ENCODE results near the gene RADIL.

Gene RADIL

DNA sequence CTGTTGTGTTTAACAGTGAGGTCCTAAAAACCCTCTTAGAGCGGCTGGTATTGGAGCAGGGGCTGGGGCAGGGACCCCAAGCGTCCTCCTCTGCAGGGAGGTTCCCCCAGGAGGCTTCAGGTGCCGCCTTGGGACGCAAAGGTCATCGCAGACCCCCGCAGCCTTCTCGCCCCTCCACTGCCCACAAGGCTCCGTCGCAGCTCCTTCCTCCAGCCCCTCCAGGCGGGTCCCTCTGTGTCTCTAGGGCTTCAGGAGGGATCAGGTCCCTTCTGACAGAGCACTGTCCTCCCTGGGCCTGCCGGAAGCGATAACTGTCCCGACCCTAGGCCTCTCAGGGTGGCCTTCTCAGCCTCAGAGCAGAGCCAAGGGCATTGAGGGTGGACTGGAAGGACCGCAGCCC, 134.2 kb downstream of the RADIL start:
- DNase-seq (ENCODE audit: extremely low spot score) = no peak
- TF ChIP-seq NFRKB (IDR thresholded peaks at IDR 0.05) = no peak
- no peak for TF ChIP-seq HDGF (IDR thresholded peaks at IDR 0.05; ENCODE audit: borderline replicate concordance)
- TF ChIP-seq TARDBP (IDR thresholded peaks at IDR 0.05) = no peak
- no peak for TF ChIP-seq BHLHE40 (IDR thresholded peaks at IDR 0.05; ENCODE audit: borderline replicate concordance)
- TF ChIP-seq ARNT (IDR thresholded peaks at IDR 0.05) = no peak
- TF ChIP-seq FOXA1 (IDR thresholded peaks at IDR 0.05) = no peak
- no peak for TF ChIP-seq ELF4 (IDR thresholded peaks at IDR 0.05)
- TF ChIP-seq FOXM1 (IDR thresholded peaks at IDR 0.05; ENCODE audit: borderline replicate concordance) = no peak
- no peak for TF ChIP-seq LEF1 (IDR thresholded peaks at IDR 0.05; ENCODE audit: borderline replicate concordance)
- no peak for TF ChIP-seq ZNF384 (IDR thresholded peaks at IDR 0.05)
- TF ChIP-seq SUZ12 (IDR thresholded peaks at IDR 0.05) = no peak
- TF ChIP-seq, protein P1, sequence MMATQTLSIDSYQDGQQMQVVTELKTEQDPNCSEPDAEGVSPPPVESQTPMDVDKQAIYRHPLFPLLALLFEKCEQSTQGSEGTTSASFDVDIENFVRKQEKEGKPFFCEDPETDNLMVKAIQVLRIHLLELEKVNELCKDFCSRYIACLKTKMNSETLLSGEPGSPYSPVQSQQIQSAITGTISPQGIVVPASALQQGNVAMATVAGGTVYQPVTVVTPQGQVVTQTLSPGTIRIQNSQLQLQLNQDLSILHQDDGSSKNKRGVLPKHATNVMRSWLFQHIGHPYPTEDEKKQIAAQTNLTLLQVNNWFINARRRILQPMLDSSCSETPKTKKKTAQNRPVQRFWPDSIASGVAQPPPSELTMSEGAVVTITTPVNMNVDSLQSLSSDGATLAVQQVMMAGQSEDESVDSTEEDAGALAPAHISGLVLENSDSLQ (IDR thresholded peaks at IDR 0.05) = no peak
- no peak for TF ChIP-seq L3MBTL2 (conservative IDR thresholded peaks at IDR 0.05)
- POLR2A ChIA-PET = no interaction called here
- CTCF ChIA-PET = no interaction called here

Data from HEK293T (cell line).